Activated T-helper 9 cell treated with anti-CD3 and anti-CD28 coated beads, Interleukin-2, amount 50 U/mL, for 16 hours (primary cell): ENCODE measurements around the gene CLCNKA.
"Not testable (repeated sequence)": the region's sequence is repeated elsewhere in the genome, so short reads cannot be mapped to it uniquely, and the experiment has no call there.

ENCODE experiments used
- DNase-seq: peaks from one replicate; pipeline ENCODE4 v3.0.0-alpha.2; 2020; ENCODE audit warnings: low read depth

The CLCNKA gene

GRCh38 chr1:16021681-16022080, at the start of gene CLCNKA:
Gene CLCNKA (plus strand): TSS chr1:16022036. CDS start chr1:16022620, 584 bp downstream.
- DNase-seq: no peak

- no peak for DNase-seq
Measured at GRCh38 chr1:15972409-15972808, 49.4 kb upstream of the CLCNKA start.

GRCh38 chr1:15973772-15974171, 48.1 kb upstream of the CLCNKA start:
- DNase-seq: no peak

- DNase-seq: no peak
Measured at GRCh38 chr1:15974855-15975254, 47.0 kb upstream of the CLCNKA start.

- DNase-seq: peak; percentile 76
Measured at GRCh38 chr1:15975358-15975804, 46.5 kb upstream of the CLCNKA start.

- DNase-seq: peak; percentile 94
Measured at GRCh38 chr1:15975805-15976680, 45.8 kb upstream of the CLCNKA start, which contains the start of gene ZBTB17. Gene ZBTB17 (minus strand): TSS chr1:15976101. CDS start chr1:15948495, 27,606 bp downstream.

GRCh38 chr1:15977947-15978346, 43.9 kb upstream of the CLCNKA start:
- not testable (repeated sequence) for DNase-seq

GRCh38 chr1:15981679-15982078, 40.2 kb upstream of the CLCNKA start:
- DNase-seq: no peak

- no peak for DNase-seq
Measured at GRCh38 chr1:15983275-15983674, 38.6 kb upstream of the CLCNKA start.

- DNase-seq: no peak
Measured at GRCh38 chr1:15985611-15986297, 36.1 kb upstream of the CLCNKA start.

GRCh38 chr1:15988856-15989736, 32.7 kb upstream of the CLCNKA start:
- no peak for DNase-seq

- no peak for DNase-seq
Measured at GRCh38 chr1:15989776-15990175, 32.1 kb upstream of the CLCNKA start.

- no peak for DNase-seq
Measured at GRCh38 chr1:15991427-15992186, 30.2 kb upstream of the CLCNKA start.

- no peak for DNase-seq
Measured at GRCh38 chr1:15992187-15992553, 29.7 kb upstream of the CLCNKA start.

GRCh38 chr1:15992582-15993500, 29.0 kb upstream of the CLCNKA start:
- DNase-seq: no peak

GRCh38 chr1:15993666-15994065, 28.2 kb upstream of the CLCNKA start:
- DNase-seq: no peak

GRCh38 chr1:15994081-15994480, 27.8 kb upstream of the CLCNKA start:
- no peak for DNase-seq

GRCh38 chr1:15994590-15995351, 27.1 kb upstream of the CLCNKA start:
- DNase-seq: peak; percentile 26

GRCh38 chr1:15997076-15997585, 24.7 kb upstream of the CLCNKA start:
- DNase-seq: no peak
